Measurements from ENCODE around the gene NOC2L. TPM values are rescaled to one million over a fixed set of nuclear protein-coding genes. Genes with fewer than 3 reads are reported as not detected.

Gene NOC2L
- total and polyA plus RNA-seq, 5 donors from 2014 or later, result 36.8 to 56.6 (median 54.0) TPM

- ATAC-seq (ENCODE audit: low read depth in 2 of 2) (no peak), DNase-seq (no peak)
- Mint-ChIP-seq H3K9me3 (peaks cover 0 to 1% (median 0%) of the 10 kb centered on the region in 7 donors), H3K4me1 (peaks cover 0 to 17% (median 7%) of the 10 kb centered on the region in 4 donors), H3K4me3 (no peak overlapping the region), H3K27ac (no peak overlapping the region), H3K36me3 (no peaks in the 10 kb centered on the region), H3K27me3 (peaks cover 34% of the 10 kb centered on the region)
- Histone ChIP-seq H3K27ac (ENCODE audit: insufficient read depth, low read length, poor library complexity, severe bottlenecking) (no peak overlapping the region), H3K36me3 (ENCODE audit: control insufficient read depth, insufficient read depth, low read length) (no peaks in the 10 kb centered on the region), H3K4me3 (ENCODE audit: low read depth, low read length) (no peak overlapping the region), H3K4me1 (ENCODE audit: control insufficient read depth, insufficient read depth, low read length, poor library complexity, severe bottlenecking) (peaks cover 20% of the 10 kb centered on the region), H3K27me3 (ENCODE audit: control insufficient read depth, insufficient read depth, low read length) (peaks cover 4% of the 10 kb centered on the region), H3K9me3 (ENCODE audit: control insufficient read depth in 2 of 2, low read length in 2 of 2) (no peaks in the 10 kb centered on the region)
Observed at GRCh38 chr1:919271-919872, 39.7 kb downstream of the NOC2L start.

GRCh38 chr1:918843-919242, 40.2 kb downstream of the NOC2L start:
- H3K4me1 ChIP-seq (ENCODE audit: control insufficient read depth, insufficient read depth, low read length, poor library complexity, severe bottlenecking), result peaks cover 20% of the 10 kb centered on the region
- no peaks in the 10 kb centered on the region for H3K36me3 Mint-ChIP-seq
- H3K4me3 Mint-ChIP-seq, result no peak overlapping the region
- H3K9me3 Mint-ChIP-seq, result peaks cover 0 to 1% (median 0%) of the 10 kb centered on the region in 7 donors
- H3K27ac ChIP-seq (ENCODE audit: insufficient read depth, low read length, poor library complexity, severe bottlenecking), result no peak overlapping the region
- H3K4me3 ChIP-seq (ENCODE audit: low read depth, low read length), result no peak overlapping the region
- H3K27me3 Mint-ChIP-seq, result peaks cover 34% of the 10 kb centered on the region
- ATAC-seq (ENCODE audit: low read depth in 2 of 2) (no peak), DNase-seq (no peak)
- no peak overlapping the region for H3K27ac Mint-ChIP-seq
- no peaks in the 10 kb centered on the region for H3K9me3 ChIP-seq (ENCODE audit: control insufficient read depth in 2 of 2, low read length in 2 of 2)
- H3K36me3 ChIP-seq (ENCODE audit: control insufficient read depth, insufficient read depth, low read length), result no peaks in the 10 kb centered on the region
- peaks cover 0 to 17% (median 7%) of the 10 kb centered on the region in 4 donors for H3K4me1 Mint-ChIP-seq
- H3K27me3 ChIP-seq (ENCODE audit: control insufficient read depth, insufficient read depth, low read length), result peaks cover 4% of the 10 kb centered on the region

DNA sequence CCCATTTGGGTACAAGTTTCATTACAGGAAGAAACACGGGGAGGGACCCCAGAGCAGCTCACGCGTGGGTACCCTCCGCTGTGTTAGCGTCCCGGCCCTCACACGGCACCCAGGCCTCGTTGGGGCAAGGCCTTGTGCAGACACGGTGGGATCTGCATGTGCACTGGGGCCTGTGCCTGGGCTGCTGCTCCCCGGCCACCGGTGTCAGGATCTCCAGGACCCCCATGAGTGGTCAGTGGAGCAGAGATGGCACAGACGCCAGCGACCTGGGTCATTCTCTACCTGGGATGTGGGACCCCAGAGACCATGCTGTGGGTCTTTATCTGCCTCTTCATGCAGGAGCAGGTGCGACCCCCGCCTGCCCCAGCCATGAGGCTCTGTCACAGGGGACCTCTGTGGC, 40.7 kb downstream of the NOC2L start:
- ATAC-seq (ENCODE audit: low read depth in 2 of 2), result no peak
- H3K4me1 Mint-ChIP-seq, result peaks cover 0 to 15% (median 6%) of the 10 kb centered on the region in 4 donors
- Histone ChIP-seq H3K27ac (ENCODE audit: insufficient read depth, low read length, poor library complexity, severe bottlenecking) (no peak overlapping the region), H3K4me3 (ENCODE audit: low read depth, low read length) (no peak overlapping the region), H3K9me3 (ENCODE audit: control insufficient read depth in 2 of 2, low read length in 2 of 2) (no peaks in the 10 kb centered on the region), H3K27me3 (ENCODE audit: control insufficient read depth, insufficient read depth, low read length) (peaks cover 4% of the 10 kb centered on the region), H3K4me1 (ENCODE audit: control insufficient read depth, insufficient read depth, low read length, poor library complexity, severe bottlenecking) (peaks cover 18% of the 10 kb centered on the region), H3K36me3 (ENCODE audit: control insufficient read depth, insufficient read depth, low read length) (no peaks in the 10 kb centered on the region)
- no peak for DNase-seq
- H3K27me3 Mint-ChIP-seq, result peaks cover 31% of the 10 kb centered on the region
- H3K4me3 Mint-ChIP-seq, result no peak overlapping the region
- H3K36me3 Mint-ChIP-seq, result no peaks in the 10 kb centered on the region
- H3K9me3 Mint-ChIP-seq, result peaks cover 0 to under 1% (median 0%) of the 10 kb centered on the region in 7 donors
- no peak overlapping the region for H3K27ac Mint-ChIP-seq

- Mint-ChIP-seq H3K4me1 (peaks cover 0 to 10% (median 3%) of the 10 kb centered on the region in 4 donors), H3K4me3 (no peak overlapping the region), H3K27me3 (peaks cover 29% of the 10 kb centered on the region), H3K36me3 (no peaks in the 10 kb centered on the region), H3K9me3 (no peaks in the 10 kb centered on the region), H3K27ac (no peak overlapping the region)
- Histone ChIP-seq H3K27me3 (ENCODE audit: control insufficient read depth, insufficient read depth, low read length) (peaks cover 4% of the 10 kb centered on the region), H3K36me3 (ENCODE audit: control insufficient read depth, insufficient read depth, low read length) (no peaks in the 10 kb centered on the region), H3K9me3 (ENCODE audit: control insufficient read depth in 2 of 2, low read length in 2 of 2) (no peaks in the 10 kb centered on the region), H3K27ac (ENCODE audit: insufficient read depth, low read length, poor library complexity, severe bottlenecking) (no peak overlapping the region), H3K4me1 (ENCODE audit: control insufficient read depth, insufficient read depth, low read length, poor library complexity, severe bottlenecking) (peaks cover 12% of the 10 kb centered on the region), H3K4me3 (ENCODE audit: low read depth, low read length) (no peak overlapping the region)
- ATAC-seq (ENCODE audit: low read depth in 2 of 2), result no peak
- no peak for DNase-seq
Observed at GRCh38 chr1:917466-918091, 41.5 kb downstream of the NOC2L start.

- Mint-ChIP-seq H3K4me1 (peaks cover 0 to 10% (median 4%) of the 10 kb centered on the region in 4 donors), H3K4me3 (no peak overlapping the region), H3K9me3 (no peaks in the 10 kb centered on the region), H3K27me3 (peaks cover 27% of the 10 kb centered on the region), H3K36me3 (no peaks in the 10 kb centered on the region), H3K27ac (no peak overlapping the region)
- H3K9me3 ChIP-seq (ENCODE audit: control insufficient read depth in 2 of 2, low read length in 2 of 2), result no peaks in the 10 kb centered on the region
- ATAC-seq (ENCODE audit: low read depth in 2 of 2), result no peak
- H3K36me3 ChIP-seq (ENCODE audit: control insufficient read depth, insufficient read depth, low read length), result no peaks in the 10 kb centered on the region
- no peak overlapping the region for H3K4me3 ChIP-seq (ENCODE audit: low read depth, low read length)
- no peak overlapping the region for H3K27ac ChIP-seq (ENCODE audit: insufficient read depth, low read length, poor library complexity, severe bottlenecking)
- peaks cover 12% of the 10 kb centered on the region for H3K4me1 ChIP-seq (ENCODE audit: control insufficient read depth, insufficient read depth, low read length, poor library complexity, severe bottlenecking)
- peaks cover 4% of the 10 kb centered on the region for H3K27me3 ChIP-seq (ENCODE audit: control insufficient read depth, insufficient read depth, low read length)
- no peak for DNase-seq
Observed at GRCh38 chr1:917076-917459, 42.0 kb downstream of the NOC2L start.

GRCh38 chr1:916173-917075, 42.6 kb downstream of the NOC2L start:
- Histone ChIP-seq H3K4me1 (ENCODE audit: control insufficient read depth, insufficient read depth, low read length, poor library complexity, severe bottlenecking) (peaks cover 12% of the 10 kb centered on the region), H3K36me3 (ENCODE audit: control insufficient read depth, insufficient read depth, low read length) (no peaks in the 10 kb centered on the region), H3K27ac (ENCODE audit: insufficient read depth, low read length, poor library complexity, severe bottlenecking) (no peak overlapping the region), H3K9me3 (ENCODE audit: control insufficient read depth in 2 of 2, low read length in 2 of 2) (no peaks in the 10 kb centered on the region), H3K27me3 (ENCODE audit: control insufficient read depth, insufficient read depth, low read length) (peaks cover under 1% of the 10 kb centered on the region), H3K4me3 (ENCODE audit: low read depth, low read length) (no peak overlapping the region)
- Mint-ChIP-seq H3K4me1 (peaks cover 0 to 9% (median 3%) of the 10 kb centered on the region in 4 donors), H3K4me3 (no peak overlapping the region), H3K36me3 (no peaks in the 10 kb centered on the region), H3K27ac (no peak overlapping the region), H3K27me3 (peaks cover 26% of the 10 kb centered on the region), H3K9me3 (no peaks in the 10 kb centered on the region)
- DNase-seq, result no peak
- no peak for ATAC-seq (ENCODE audit: low read depth in 2 of 2)

DNA sequence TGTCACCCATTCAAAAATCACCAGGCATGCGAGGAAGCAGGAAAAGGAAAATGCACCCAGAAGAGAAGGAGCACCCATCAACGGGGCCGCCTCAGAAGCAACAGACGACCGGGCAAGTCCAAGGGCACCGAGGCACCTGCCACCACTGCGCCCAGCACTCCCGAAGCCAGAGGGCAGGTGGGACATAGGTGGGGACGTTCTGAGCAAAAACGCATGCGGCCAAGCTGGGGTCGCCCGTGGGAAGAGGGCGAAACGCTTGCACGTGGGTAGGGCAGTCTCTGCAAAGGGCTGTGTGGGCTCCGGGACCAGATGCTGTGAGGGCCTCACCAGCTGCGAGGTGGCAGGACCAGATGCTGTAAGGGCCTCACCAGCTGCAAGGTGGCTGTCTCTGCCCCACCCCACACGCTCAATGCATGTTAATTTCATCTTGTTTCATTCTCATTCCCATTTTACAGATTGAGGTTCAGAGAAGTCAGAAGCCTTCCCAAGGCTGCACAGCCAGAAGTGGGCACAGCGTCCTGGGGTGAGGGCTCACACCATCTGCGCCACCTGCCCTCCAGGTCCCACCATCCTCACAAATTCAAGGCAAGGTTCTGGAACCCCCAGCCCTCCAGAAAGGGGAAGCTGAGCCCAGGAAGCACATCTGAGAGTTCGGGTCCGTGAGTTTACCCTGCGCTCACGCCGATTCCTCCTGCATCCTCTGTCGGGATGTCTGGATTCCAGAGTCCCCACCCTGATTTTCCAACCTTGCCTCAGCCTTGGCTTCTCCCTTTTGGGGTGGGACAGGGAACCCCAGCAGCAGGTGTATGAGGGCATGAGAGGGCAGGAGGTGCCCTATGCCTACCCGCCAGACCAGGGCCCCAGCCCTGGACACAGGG, 43.5 kb downstream of the NOC2L start:
- no peak overlapping the region for H3K4me3 Mint-ChIP-seq
- DNase-seq (no peak), ATAC-seq (ENCODE audit: low read depth in 2 of 2) (no peak)
- Histone ChIP-seq H3K27ac (ENCODE audit: insufficient read depth, low read length, poor library complexity, severe bottlenecking) (no peak overlapping the region), H3K9me3 (ENCODE audit: control insufficient read depth in 2 of 2, low read length in 2 of 2) (no peaks in the 10 kb centered on the region), H3K27me3 (ENCODE audit: control insufficient read depth, insufficient read depth, low read length) (no peaks in the 10 kb centered on the region), H3K36me3 (ENCODE audit: control insufficient read depth, insufficient read depth, low read length) (no peaks in the 10 kb centered on the region), H3K4me1 (ENCODE audit: control insufficient read depth, insufficient read depth, low read length, poor library complexity, severe bottlenecking) (peaks cover 3% of the 10 kb centered on the region), H3K4me3 (ENCODE audit: low read depth, low read length) (no peak overlapping the region)
- no peaks in the 10 kb centered on the region for H3K36me3 Mint-ChIP-seq
- peaks cover 0 to 6% (median 1%) of the 10 kb centered on the region in 4 donors for H3K4me1 Mint-ChIP-seq
- no peaks in the 10 kb centered on the region for H3K9me3 Mint-ChIP-seq
- no peak overlapping the region for H3K27ac Mint-ChIP-seq
- H3K27me3 Mint-ChIP-seq, result peaks cover 33% of the 10 kb centered on the region
